CD4-positive, alpha-beta T cell treated with Interleukin-6 at 100 ng/mL for 8 hours (primary cell): ENCODE measurements around the gene CHRND.

ENCODE experiments used
- DNase-seq: peaks from one replicate; pipeline ENCODE4 v3.0.0-alpha.2; 2020; ENCODE audit warnings: mixed read lengths, low spot score

CHRND gene

GRCh38 chr2:232525791-232526371, at the start of gene CHRND:
CHRND (plus strand) TSS chr2:232526160; CDS start chr2:232526216, 56 bp downstream.
- DNase-seq: no peak

DNA sequence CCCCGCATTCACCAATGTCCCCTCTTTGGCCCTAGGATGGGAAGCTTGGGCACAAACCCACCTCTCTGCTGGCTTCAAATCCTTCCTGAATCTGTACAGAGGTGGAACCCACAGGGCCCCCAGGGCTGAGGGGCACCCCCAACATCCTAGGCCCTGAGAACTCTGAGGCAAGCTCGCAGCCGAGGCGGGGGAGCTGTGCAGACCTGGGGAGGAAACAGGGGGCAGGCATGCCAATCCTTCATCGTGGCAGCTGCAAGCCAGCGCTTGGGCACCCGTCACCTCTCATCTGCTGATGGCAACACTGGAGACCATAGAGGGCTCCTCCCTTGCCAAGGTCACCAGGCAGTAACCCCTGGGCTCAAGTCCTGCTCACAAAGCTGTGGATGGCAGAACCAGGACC, 49.2 kb upstream of the CHRND start:
- DNase-seq: no peak

GRCh38 chr2:232477751-232478510, 48.0 kb upstream of the CHRND start:
- DNase-seq: no peak

GRCh38 chr2:232478571-232479340, 47.2 kb upstream of the CHRND start:
- DNase-seq: no peak

DNA sequence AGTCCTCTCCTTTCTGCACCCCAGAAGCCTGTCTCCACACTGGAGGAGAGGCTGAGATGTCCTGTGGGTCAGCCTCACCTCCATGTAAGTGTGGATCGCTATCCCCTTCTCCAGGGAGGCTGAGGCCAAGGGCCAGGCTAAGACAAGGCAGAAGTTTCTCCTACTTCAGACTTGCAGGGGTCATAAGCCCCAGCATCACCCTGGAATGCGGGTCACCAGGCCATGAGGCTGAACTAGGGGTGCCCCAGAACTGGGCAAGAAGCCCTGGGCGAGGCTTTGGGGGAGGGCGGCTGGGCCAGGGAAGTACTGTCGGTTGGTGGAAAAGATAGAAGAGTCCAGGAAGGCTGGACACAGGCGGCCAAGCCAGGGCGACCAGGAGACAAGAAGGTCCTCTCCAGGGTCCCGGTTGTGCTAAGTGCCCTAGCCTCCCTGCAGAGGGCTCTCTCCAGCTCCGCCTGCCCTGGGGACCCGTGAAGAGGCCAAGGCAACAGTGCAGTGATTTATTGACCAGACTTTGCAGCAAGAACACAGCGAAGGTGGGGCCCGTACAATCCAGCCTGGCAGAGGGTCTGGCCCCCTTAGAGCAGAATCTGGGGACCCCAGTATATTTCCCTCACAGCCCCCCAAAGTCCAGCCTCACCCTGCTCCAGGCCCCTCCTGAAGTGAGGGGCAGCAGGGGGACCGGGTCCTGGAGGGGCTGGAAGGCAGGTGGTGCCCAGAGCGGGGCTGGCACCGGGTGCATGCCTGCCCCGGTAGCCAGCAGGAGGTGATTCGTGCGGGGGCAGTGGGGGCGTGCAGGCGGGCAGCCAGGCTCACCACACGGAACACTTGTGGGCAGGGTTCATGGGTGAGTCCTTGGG, 46.4 kb upstream of the CHRND start:
- DNase-seq: no peak

DNA sequence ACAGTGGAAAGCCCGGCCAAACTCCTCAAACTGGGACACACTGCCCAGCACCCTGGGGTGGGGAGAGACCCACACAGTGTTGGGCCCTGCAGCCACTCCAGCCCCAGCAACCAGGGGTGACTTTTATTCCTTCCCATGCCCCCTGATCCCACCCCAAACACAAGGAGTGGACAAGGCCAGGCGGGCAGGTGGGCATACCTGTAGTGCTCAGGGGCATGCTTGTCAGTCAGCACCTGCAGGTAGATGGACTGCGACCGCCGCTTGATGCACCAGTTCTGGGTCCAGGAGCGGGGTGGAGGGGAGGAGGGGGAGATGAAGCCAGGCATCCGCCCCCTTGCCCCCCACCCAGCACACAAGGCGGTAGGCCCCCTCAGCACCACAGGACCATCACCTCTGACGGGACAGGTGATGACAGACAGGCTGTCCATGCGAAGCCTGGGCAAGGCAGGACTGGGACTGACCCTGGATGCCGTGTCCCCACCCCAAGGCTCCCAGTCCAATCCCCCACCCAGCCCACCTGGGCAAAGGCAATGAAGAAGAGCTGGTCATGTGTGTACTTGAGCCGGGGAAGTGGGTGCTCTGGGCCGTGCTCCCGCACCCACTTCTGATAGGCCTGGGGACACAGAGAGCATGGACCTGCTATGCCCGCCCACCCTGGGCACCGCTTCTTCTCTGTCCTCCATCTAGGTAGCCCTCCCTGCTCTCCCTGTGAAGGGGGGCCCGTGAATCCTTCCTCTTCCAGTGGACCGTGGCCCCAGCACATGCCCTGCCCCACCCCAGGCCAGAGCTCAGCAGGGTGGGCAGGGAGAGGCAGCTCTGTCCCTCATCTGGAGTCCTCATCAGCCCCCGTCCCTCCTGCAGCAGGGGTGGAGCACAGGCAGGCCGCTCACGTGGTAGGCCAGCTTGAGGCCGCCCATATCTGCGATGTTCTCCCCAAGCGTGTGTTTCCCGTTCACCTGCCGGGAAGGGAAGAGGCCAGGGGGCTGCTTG, 45.5 kb upstream of the CHRND start:
- no peak for DNase-seq

- DNase-seq: no peak
Observed at GRCh38 chr2:232481322-232482140, 44.4 kb upstream of the CHRND start.

- no peak for DNase-seq
Observed at GRCh38 chr2:232482301-232483238, 43.4 kb upstream of the CHRND start.

GRCh38 chr2:232483311-232483922, 42.5 kb upstream of the CHRND start:
- no peak for DNase-seq

DNA sequence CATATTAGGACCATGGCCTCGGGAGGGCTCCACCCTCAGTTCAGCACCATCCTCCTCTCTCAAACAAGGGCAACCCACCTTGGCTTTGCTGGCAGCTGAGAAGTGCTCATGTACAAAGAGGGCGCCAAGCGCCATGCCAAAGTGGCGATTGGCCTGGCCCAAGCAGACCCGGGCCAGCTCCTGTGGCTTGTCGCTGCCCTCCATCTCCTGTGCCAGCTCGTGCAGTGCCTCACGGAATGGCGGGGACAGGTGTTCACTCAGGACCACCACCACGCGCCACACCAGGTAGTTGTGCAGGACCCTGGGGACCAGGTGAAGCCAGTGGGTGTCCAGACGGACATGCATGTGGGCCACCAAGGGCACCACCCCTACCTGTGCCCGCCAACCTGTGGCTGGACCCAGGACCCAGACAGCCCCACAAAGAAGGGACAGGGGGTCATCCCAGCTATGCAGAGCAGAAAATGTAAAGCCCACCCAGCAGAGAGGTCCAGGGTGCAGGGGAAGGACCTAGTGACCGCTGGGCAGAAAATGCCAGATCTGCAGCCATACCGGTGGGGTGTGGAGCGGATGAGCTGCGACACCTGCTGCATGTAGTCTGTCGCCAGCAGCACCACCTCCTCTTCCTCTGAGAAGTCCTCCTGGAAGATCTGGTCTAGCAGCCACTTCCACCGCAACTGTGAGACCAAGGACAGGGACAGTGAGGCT, 41.9 kb upstream of the CHRND start:
- no peak for DNase-seq

GRCh38 chr2:232484628-232485347, 41.2 kb upstream of the CHRND start:
- DNase-seq: no peak

DNA sequence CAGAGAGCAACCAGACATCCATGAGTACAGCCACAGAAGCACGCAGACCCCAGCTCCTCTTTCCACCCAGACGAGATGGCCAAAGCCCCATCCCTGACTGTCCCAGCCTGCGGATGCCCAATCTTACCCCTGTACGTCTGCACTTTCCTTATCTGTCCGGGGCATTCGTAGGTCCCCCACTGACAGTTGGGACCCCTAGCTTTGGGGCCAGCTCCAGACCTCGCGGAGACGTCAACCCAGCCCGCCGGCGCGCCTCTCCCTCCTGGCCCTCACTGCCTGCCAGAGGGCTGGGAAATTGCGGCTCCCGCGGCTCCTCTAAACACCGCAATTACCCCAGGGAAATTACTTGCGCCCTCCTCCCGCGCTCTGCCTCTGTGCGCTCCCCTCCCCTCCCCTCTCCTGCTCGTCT, 40.6 kb upstream of the CHRND start:
- DNase-seq: no peak

DNA sequence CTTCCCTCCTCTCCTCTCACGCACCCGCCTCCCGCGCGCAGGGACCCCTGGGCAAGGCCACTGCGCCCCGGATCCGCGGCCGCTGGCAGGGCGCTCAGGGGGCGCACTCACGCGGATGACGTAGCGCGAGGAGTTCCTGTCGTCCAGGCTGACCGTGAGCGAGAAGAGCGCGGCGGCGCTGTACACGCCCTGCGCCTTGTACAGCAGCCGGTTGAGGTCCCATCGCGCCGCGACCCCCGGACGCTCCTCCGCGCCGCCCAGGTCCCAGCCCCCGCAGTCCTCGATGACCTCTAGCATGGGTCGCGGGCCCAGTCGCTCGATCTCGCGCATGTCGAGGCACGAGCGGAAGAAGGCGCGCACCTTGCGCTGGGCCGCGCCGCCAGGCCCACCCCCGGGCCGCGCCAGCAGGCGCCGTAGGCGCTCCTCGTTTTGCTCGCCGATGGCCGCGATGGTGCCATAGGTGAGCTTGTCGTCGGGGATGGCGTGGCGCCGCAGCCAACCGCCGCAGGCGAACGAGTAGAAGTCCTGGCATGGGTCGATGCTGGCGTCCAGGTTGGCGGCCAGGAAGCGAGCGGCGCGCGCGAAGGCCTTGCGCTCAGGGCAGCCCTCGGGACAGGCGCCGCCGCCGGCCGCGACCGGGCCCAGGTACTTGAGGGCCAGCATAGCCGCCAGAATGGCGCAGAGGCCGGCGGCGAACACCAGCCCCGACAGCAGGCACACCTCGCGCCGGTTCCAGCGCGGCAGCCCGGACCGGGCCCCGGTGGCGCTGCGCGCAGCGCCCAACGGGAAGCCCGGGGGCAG, 40.0 kb upstream of the CHRND start:
- no peak for DNase-seq

- DNase-seq: no peak
Observed at GRCh38 chr2:232486558-232487384, 39.2 kb upstream of the CHRND start.

- no peak for DNase-seq
Observed at GRCh38 chr2:232487385-232488096, 38.4 kb upstream of the CHRND start, which contains the start of gene ECEL1. ECEL1 (minus strand) TSS chr2:232487834; CDS start chr2:232486653, 1,181 bp downstream.
